Measurements from ENCODE around the gene GRK5.
A peak's percentile ranks its signal among the peaks of the same experiment; 100 is the strongest.

Gene GRK5

DNA sequence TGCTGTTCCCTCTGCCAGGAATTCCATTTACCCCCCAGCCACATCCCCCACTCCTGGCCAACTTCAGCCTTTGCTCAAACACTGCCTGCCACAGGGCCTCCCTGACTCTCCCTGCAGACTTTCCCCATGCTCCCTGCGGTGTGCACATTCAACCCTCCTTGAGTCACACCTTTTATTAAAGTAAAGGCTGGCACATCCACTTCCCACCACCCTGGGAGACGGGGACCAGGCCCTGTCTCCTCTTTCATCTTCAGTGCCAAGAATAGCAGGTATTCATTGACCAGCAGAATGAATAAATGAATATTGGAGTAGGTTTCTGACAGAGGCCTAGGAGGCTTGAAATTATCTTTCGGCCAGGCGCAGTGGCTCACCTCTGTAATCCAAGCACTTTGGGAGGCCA is 91.4 kb downstream of the GRK5 start:
- no peak for DNase-seq (ENCODE audit: low read depth)
- TF ChIP-seq, protein P1, sequence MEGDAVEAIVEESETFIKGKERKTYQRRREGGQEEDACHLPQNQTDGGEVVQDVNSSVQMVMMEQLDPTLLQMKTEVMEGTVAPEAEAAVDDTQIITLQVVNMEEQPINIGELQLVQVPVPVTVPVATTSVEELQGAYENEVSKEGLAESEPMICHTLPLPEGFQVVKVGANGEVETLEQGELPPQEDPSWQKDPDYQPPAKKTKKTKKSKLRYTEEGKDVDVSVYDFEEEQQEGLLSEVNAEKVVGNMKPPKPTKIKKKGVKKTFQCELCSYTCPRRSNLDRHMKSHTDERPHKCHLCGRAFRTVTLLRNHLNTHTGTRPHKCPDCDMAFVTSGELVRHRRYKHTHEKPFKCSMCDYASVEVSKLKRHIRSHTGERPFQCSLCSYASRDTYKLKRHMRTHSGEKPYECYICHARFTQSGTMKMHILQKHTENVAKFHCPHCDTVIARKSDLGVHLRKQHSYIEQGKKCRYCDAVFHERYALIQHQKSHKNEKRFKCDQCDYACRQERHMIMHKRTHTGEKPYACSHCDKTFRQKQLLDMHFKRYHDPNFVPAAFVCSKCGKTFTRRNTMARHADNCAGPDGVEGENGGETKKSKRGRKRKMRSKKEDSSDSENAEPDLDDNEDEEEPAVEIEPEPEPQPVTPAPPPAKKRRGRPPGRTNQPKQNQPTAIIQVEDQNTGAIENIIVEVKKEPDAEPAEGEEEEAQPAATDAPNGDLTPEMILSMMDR (IDR thresholded peaks at IDR 0.05; ENCODE audit: low read depth, low read length) = no peak
- no peak for TF ChIP-seq MYC (IDR thresholded peaks at IDR 0.05; ENCODE audit: low read depth, low read length)
- TF ChIP-seq POLR2A (IDR thresholded peaks at IDR 0.05; ENCODE audit: extremely low read depth, insufficient read length) = no peak
- TF ChIP-seq, protein P2, sequence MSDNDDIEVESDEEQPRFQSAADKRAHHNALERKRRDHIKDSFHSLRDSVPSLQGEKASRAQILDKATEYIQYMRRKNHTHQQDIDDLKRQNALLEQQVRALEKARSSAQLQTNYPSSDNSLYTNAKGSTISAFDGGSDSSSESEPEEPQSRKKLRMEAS (IDR thresholded peaks at IDR 0.05; ENCODE audit: low read depth, low read length) = no peak
- H3K4me3 ChIP-seq (ENCODE audit: low read depth, low read length) = no peak overlapping the region

DNA sequence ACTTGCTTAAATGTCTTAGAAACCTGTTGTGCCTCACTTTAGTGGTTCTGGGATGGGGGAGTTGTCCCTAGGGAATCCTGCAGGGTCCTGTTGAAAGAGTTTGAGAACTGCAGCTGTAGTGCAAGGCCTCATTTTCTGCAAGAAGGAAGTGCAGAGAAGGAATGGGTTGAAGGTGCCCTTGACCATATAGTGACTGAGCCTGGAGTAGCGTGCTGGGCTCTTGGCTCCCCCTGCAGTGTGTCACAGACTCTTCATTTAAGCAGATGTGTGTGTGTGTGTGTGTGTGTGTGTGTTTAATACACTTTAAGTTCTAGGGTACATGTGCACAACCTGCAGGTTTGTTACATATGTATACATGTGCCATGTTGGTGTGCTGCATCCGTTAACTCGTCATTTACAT is 92.2 kb downstream of the GRK5 start:
- DNase-seq (ENCODE audit: low read depth) = peak; percentile 83
- no peak overlapping the region for H3K4me3 ChIP-seq (ENCODE audit: low read depth, low read length)
- TF ChIP-seq, protein P2 (IDR thresholded peaks at IDR 0.05; ENCODE audit: low read depth, low read length) = no peak
- TF ChIP-seq POLR2A (IDR thresholded peaks at IDR 0.05; ENCODE audit: extremely low read depth, insufficient read length) = no peak
- TF ChIP-seq, protein P1 (IDR thresholded peaks at IDR 0.05; ENCODE audit: low read depth, low read length) = peak; percentile 28
- TF ChIP-seq MYC (IDR thresholded peaks at IDR 0.05; ENCODE audit: low read depth, low read length) = no peak

DNA sequence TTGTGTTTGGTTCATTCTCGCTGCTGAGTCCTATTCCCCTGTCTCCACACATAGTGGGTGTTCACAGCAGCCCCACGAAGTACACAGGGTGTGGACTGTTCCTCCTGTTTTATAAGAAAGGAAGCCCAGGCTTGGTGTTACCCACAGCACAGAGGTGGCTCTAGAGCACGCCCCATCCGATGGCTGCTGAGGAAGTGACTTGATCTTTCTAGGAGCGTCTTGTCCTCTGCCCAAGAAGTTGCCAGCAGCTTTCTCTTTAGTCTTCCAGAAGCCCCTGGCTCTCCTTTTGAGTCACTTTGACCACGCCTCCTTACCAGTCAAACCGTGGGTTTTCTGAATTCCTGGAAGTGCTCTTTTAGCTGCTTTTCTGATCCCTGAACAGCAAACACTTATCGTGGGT is 94.0 kb downstream of the GRK5 start:
- no peak for DNase-seq (ENCODE audit: low read depth)
- TF ChIP-seq POLR2A (IDR thresholded peaks at IDR 0.05; ENCODE audit: extremely low read depth, insufficient read length) = no peak
- no peak overlapping the region for H3K4me3 ChIP-seq (ENCODE audit: low read depth, low read length)

DNA sequence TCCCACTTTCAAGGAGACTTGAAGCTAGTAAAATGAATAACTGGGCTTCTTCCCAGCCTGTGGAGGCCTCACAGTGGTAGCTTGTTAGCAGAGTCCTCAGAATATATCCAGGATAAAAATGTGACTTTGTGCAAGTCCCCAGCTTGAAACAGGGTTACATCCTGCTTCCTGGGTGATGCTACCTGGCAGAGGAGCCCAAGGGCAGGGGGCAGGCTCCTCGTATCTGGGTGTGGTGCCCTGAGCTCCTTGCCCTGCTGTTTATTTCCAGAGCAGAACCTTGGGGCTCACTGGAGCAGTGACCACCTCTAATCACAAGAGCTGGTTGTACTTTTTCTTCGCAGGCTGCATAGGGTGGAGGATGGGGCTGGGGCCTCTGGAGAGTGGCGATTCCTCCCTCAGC is 94.8 kb downstream of the GRK5 start:
- no peak for DNase-seq (ENCODE audit: low read depth)
- TF ChIP-seq POLR2A (IDR thresholded peaks at IDR 0.05; ENCODE audit: extremely low read depth, insufficient read length) (no peak), MYC (IDR thresholded peaks at IDR 0.05; ENCODE audit: low read depth, low read length) (no peak)
- TF ChIP-seq, protein P2 (IDR thresholded peaks at IDR 0.05; ENCODE audit: low read depth, low read length) = no peak
- TF ChIP-seq, protein P1 (IDR thresholded peaks at IDR 0.05; ENCODE audit: low read depth, low read length) = no peak
- no peak overlapping the region for H3K4me3 ChIP-seq (ENCODE audit: low read depth, low read length)

DNA sequence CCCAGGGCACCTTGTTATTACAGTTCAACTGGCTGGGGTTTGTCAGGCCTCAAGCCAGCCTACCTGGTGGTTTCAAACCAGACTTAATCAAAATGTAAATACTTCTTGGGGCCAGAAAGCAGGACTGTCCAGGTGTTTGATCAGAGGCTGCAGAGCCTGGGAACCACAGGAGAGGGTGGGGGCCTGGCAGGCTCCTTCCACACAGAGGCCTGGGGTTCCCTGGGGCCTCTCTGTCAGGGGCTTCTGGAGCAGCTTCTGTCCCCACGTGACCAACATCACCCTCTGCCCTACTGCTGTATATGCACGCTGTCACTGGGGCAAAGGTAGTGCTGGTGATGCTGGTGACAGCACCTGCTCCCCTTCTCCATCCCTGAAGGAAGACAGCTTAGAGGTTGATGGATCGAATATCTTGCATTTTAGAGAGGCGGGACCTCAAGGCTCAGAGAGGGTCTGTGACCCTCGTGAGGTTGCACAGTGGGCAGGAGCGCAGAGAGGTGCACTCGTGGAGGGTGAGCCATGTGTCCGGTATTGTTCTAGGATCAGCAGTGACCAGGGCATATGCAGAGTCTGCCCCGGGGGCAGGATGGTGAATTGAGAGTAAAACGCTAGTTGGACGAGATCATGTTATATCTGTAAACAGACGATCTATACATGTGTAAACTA is 95.4 kb downstream of the GRK5 start:
- DNase-seq (ENCODE audit: low read depth) = no peak
- no peak overlapping the region for H3K4me3 ChIP-seq (ENCODE audit: low read depth, low read length)
- TF ChIP-seq MYC (IDR thresholded peaks at IDR 0.05; ENCODE audit: low read depth, low read length) = no peak

DNA sequence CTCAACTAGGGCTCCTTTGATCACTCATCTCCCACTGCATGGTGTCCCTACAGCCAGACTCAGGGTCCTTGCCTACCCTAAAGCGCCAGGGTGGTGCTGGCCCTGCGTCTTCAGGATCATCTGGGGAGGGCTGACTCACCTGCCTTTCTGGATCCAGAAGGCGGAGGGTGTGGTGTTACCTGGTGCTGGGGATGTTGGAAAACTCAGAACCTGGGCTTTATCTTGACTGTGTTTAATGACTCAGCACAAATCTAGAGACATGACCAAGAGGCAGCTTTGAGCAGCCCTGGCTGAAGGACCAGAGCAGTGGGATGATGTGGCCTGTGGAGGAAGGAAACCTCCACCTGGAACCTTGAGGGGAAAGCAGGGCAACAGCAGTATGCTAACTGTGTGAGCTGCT is 96.5 kb downstream of the GRK5 start:
- TF ChIP-seq POLR2A (IDR thresholded peaks at IDR 0.05; ENCODE audit: extremely low read depth, insufficient read length) = no peak
- TF ChIP-seq, protein P2 (IDR thresholded peaks at IDR 0.05; ENCODE audit: low read depth, low read length) = no peak
- no peak for TF ChIP-seq MYC (IDR thresholded peaks at IDR 0.05; ENCODE audit: low read depth, low read length)
- TF ChIP-seq, protein P1 (IDR thresholded peaks at IDR 0.05; ENCODE audit: low read depth, low read length) = no peak
- no peak for DNase-seq (ENCODE audit: low read depth)

DNA sequence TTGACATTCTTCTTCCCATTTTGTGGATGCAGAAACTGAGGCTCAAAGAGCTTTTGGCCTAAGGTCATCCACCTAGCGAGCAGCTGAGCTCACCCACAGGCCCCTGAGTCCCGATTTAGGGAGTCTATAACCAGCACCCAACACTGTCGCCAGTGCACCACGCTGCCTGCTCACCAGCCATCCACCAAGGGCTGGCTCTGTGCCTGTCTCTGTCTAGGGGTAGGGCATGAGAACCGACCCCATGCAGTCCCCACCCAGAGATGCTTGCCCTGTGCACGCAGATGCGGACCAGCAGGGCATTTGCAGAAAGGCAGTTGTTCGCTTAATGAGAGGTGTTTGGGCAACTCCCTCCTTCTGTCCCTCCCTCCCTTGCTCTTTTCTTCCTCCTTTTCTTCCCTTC is 97.2 kb downstream of the GRK5 start:
- no peak for DNase-seq (ENCODE audit: low read depth)
- H3K4me3 ChIP-seq (ENCODE audit: low read depth, low read length) = no peak overlapping the region
- no peak for TF ChIP-seq MYC (IDR thresholded peaks at IDR 0.05; ENCODE audit: low read depth, low read length)

More for the DNA sequence above, 96.5 kb downstream of the GRK5 start:
- no peak overlapping the region for H3K4me3 ChIP-seq (ENCODE audit: low read depth, low read length)
